RCC 7860 (cell line): Measurements from ENCODE around the gene HPS4.

Experiments
- DNase-seq: peaks from one replicate; pipeline ENCODE4 v3.0.0-alpha.2; 2015; ENCODE audit warnings: low spot score
- FAIRE-seq: peaks from 2 replicates; lab custom pipeline; 2012; peaks lifted over from hg19 to GRCh38; lab: Jason Lieb, UNC

The HPS4 gene

GRCh38 chr22:26499188-26499703 is 15.7 kb upstream of the HPS4 start:
- FAIRE-seq: no peak

GRCh38 chr22:26496456-26496855 is 12.9 kb upstream of the HPS4 start:
- FAIRE-seq (no peak), DNase-seq (no peak)

More at GRCh38 chr22:26499188-26499703, 15.7 kb upstream of the HPS4 start:
- DNase-seq: no peak

- DNase-seq: peak; percentile 61
- no peak for FAIRE-seq
These were observed 10.9 kb upstream of the HPS4 start for GRCh38 chr22:26494506-26494905.

GRCh38 chr22:26492220-26492619 is 8.6 kb upstream of the HPS4 start:
- FAIRE-seq (no peak), DNase-seq (no peak)

GRCh38 chr22:26489447-26490036 is 6.0 kb upstream of the HPS4 start:
- DNase-seq (no peak), FAIRE-seq (no peak)

- DNase-seq (no peak), FAIRE-seq (no peak)
These were observed 4.4 kb upstream of the HPS4 start for GRCh38 chr22:26487996-26488395.

- FAIRE-seq (no peak), DNase-seq (no peak)
These were observed 2.8 kb upstream of the HPS4 start for GRCh38 chr22:26486394-26486793.

- FAIRE-seq (no peak), DNase-seq (no peak)
These were observed 2.3 kb upstream of the HPS4 start for GRCh38 chr22:26485806-26486390.

- DNase-seq: no peak
- no peak for FAIRE-seq
These were observed 1.4 kb upstream of the HPS4 start for GRCh38 chr22:26485013-26485412.

- DNase-seq (no peak), FAIRE-seq (no peak)
These were observed 750 bp upstream of the HPS4 start for GRCh38 chr22:26484360-26484706.

- no peak for FAIRE-seq
- no peak for DNase-seq
These were observed 542 bp downstream of the HPS4 start for GRCh38 chr22:26483043-26483438.

GRCh38 chr22:26482161-26482560 is 1.4 kb downstream of the HPS4 start:
- DNase-seq (no peak), FAIRE-seq (no peak)

- DNase-seq: no peak
- no peak for FAIRE-seq
These were observed 1.9 kb downstream of the HPS4 start for GRCh38 chr22:26481694-26482093.

- DNase-seq (no peak), FAIRE-seq (no peak)
These were observed 2.4 kb downstream of the HPS4 start for GRCh38 chr22:26481112-26481693.

GRCh38 chr22:26480611-26480932 is 3.0 kb downstream of the HPS4 start:
- DNase-seq (no peak), FAIRE-seq (no peak)

- FAIRE-seq: no peak
- no peak for DNase-seq
These were observed 3.6 kb downstream of the HPS4 start for GRCh38 chr22:26479792-26480610.

- no peak for FAIRE-seq
- DNase-seq: no peak
These were observed 4.4 kb downstream of the HPS4 start for GRCh38 chr22:26479043-26479791.

- DNase-seq (peak; percentile 73), FAIRE-seq (no peak)
These were observed 6.2 kb downstream of the HPS4 start for GRCh38 chr22:26477341-26477731.

GRCh38 chr22:26476705-26477340 is 6.8 kb downstream of the HPS4 start:
- FAIRE-seq: peak; percentile 88
- DNase-seq: peak; percentile 86

GRCh38 chr22:26474682-26475081 is 8.9 kb downstream of the HPS4 start:
- peak; percentile 95 for FAIRE-seq

GRCh38 chr22:26471522-26471921 is 12.1 kb downstream of the HPS4 start:
- peak; percentile 98 for FAIRE-seq
- DNase-seq: peak; percentile 96

More at GRCh38 chr22:26474682-26475081, 8.9 kb downstream of the HPS4 start:
- DNase-seq: peak; percentile 72
